GM21515 (cell line): Measurements from ENCODE around the gene COX19.
"Not testable (repeated sequence)": the region's sequence is repeated elsewhere in the genome, so short reads cannot be mapped to it uniquely, and the experiment has no call there.

Experiments
- ATAC-seq: cut with Tn5 transposase; IDR thresholded peaks from one replicate; pipeline ENCODE4 v1.9.1; 2021; ENCODE audit not compliant: unreplicated experiment

COX19 gene

DNA sequence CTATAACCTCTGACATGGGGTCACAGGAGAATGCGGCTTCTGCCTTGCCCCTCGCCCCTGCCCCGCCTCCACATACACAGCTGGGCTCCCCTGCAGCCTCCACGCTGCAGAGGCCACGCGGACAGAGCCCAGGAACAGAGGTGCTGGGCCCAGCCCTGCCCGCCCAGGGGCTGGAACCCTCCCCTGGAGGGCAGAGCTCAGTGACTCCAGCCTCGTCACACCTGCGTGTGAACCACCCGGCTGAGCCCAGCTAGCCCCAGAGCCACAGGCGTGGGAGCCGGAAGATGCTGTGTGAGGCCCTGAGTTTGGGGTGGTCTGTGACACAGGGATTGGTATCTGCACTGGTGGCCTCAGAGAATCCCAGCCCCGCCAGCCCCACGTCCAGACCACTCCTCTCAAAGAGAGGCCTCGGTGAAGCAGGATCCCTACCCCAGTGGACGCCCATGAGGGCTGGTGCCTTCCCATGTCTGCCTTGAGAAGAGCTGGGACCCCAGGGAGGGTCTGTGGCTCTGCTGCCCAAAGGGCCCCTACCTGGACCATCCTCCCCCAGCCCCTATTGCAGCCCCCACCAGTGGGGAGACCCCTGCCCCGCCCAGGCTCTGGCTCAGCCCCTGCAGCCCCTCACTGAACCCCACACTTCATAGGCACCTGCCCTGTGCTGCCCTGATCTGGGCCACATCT lies 12.8 kb downstream of the COX19 start:
- ATAC-seq: no peak

DNA sequence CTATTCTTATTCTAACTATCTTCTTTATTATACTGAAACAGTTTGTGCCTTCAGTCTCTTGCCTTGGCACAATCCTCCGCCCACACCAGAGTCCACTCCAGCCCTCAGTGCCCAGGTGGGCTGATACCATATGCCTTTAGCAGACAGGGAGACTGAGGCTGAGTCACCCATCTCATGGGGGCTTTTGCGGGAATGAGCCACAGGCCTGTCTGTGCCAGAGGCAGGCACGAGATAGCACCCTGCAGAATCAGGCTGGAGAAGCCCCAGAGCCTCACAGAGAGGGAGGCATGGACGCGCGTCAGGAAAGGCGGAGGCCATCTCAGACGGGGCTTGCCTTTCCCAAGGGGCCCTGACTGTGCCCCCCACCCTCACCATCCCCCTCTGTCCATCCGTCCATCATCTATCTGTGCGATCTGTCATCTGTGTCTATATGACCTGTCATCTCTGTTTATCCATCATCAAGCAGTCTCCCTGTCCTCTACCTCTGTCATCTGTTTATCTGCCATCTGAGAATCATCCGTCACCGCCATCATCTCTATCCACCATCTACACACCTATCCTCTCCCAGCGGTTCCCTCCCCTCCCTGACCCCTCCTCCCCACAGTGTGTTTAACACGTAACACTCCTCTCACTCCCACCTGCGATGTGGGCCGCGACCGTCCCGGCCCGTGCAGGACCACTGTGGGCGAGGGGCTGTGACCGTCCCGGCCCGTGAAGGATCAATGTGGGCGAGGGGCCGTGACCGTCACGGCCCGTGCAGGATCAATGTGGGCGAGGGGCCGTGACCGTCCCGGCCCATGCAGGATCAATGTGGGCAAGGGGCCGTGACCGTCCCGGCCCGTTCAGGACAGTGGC lies 13.6 kb downstream of the COX19 start:
- ATAC-seq: no peak

DNA sequence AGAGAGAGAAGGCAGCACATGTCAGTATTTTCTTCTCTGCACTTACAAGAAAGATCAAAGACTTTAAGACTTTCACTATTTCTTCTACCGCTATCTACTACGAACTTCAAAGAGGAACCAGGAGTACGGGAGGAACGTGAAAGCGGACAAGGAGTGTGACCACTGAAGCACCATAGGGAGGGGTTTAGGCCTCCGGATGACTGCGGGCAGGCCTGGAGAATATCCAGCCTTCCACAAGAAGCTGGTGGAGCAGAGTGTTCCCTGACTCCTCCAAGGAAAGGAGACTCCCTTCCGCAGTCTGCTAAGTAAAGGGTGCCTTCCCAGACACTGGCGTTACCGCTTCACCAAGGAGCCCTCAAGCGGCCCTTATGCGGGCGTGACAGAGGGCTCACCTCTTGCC lies 14.4 kb downstream of the COX19 start:
- not testable (repeated sequence) for ATAC-seq

DNA sequence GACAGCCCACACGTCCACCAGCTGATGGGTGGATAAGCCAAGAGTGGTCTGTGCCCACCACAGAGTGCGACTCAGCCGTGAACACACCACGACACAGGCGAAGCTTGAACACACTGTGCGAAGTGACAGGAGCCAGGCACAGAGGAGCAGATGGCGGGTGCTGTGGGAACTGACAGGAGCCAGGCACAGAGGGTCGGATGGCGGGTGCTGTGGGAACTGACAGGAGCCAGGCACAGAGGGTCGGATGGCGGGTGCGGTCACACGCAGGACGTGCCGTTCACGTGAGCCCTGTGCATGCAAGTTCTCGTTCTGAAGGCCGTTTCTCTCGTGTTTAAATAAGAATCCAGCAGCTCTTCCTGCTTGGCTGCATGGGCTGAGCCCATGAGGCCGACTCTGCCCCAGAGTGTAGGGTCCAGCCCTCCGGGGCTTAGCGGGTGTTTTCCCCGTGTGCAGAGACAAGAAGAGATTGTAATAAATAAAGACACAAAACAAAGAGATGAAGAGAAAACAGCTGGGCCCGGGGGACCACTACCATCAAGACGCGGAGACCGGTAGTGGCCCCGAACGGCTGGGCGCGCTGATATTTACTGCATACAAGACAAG lies 15.0 kb downstream of the COX19 start:
- no peak for ATAC-seq

DNA sequence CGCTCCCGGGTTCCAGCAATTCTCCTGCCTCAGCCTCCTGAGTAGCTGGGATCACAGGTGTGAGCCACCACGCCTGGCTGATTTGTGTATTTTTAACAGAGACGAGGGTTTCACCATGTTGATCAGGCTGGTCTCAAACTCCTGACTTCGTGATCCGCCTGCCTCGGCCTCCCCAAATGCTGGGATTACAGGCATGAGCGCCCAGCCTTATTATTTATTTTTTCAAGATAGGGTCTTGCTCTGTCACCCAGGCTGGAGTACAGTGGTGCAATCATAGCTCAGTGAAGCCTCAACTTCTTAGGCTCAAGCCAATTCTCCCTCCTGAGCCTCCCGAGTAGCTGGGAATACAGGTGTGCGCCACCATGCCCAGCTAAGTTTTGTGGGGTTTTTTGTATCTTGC lies 15.6 kb downstream of the COX19 start:
- not testable (repeated sequence) for ATAC-seq

DNA sequence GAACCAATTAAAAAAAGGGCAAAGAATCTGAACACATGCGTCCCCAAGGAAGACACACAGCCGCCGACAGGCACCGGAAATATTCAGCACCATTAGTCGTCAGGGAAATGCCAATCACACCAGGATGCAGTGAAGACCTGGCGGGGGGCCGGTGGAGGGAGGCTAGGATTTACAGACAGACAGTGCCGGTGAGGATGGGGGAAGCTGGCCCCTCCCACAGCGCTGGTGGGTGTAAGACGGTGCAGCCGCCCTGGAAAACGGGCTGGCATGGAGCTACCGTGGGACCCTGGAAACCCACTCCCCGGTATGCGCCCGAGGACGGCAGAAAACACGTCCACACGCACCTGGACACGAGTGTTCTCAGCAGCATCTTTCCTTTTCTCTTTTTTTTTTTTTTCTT lies 16.1 kb downstream of the COX19 start:
- ATAC-seq: no peak

DNA sequence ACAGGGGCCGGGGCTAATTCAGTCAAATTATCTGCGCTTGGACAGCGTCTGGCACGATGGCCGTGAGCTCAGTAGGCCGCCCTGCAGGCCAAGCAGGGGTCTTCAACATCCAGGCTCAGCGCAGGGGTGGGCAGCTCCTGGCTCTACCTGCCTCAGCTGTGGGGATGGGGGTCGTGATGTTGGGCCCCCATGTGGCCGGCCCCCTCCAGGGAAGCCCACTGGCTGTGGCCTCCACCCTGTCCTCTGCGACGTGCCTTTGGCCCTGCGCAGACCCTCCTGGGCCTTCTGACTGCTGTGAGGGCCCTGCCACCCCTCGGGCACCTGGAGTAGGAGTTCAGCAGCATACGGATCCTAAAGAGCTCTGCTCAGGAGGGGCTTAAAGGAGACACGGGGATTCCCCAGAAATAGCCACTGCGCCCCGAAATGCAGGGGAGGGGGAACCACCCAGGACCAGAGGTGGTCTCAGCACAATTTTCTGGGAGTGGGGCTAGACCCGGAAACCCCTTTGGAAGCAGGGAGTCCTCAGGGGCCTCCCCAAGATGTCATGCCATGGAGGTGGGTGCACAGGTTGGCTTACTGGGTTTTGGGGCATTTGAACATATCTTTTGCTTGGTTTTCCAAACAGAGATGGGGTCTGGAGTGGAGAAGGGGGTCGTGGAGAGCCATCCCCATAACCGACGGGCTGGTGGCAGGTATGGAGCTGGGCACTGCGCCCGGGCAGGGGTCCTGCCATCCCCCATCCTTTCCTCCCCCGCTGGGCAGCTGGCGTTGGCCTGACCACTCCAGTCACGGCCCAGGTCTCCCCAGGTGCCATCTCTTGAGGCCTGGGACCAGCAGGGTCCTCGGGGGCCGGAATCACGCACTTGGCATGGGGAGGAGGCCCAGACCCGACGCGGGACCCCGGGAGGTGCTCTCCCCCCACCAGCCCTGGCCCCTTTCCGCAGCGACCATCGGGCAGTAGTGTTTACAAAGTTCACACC lies 16.8 kb downstream of the COX19 start:
- ATAC-seq: no peak

DNA sequence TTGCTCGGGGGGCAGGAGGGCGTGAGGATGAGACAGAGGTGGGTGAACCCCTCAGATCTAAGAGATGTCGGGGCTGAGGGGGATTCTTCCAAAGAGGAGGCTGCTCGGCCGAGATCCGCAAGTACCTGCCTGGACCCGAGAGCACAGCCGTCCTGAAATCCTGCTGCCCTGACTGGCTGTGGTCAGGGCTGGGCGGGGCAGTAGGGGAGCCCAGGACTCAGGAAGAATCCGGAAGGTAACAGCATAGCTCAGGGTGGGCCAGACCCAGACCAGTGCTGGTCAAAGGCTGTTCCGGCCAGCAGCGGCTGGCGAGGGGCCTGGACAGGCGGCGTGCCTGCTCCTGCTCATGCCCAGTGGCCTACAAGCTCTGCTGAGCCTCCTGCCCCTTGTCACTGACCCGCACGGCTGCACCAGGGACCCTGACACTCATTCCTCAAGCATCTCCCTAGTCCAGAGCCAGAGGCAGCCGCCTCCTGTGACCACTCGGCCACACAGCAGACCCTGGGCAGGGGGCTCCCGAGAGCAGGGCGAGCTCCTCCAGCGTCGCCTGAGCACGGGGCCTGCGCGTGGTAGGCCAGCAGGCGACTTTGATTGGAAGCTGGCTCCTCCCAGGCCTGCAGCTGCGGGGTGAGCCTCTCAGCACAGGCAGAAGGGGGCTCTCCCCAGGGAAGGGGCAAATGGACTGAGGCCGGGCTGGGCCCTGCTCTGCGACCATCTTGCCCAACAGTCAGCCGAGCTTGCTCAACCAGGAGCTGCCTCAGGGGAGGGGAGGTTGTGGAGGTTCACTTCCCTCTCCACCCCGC lies 17.7 kb downstream of the COX19 start:
- ATAC-seq: no peak

DNA sequence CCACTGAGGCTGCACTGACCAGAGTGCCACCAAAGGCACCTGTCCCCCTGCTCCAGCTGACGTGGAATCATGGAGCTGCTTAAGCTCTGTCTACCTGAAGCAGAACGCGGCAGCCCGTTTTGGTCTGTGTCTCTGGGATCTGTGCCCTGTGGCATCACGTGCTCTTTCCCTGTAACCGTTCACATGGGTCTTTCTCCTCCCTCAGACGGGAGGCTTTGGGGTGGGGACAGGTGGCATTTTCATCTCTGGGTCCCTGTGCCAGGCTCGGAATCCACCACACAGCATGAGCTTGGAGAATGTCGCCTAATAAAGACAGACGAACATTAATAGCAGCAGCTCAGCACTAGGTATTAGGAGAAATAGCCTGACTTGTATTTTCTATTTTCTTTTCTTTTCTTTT lies 19.3 kb downstream of the COX19 start:
- no peak for ATAC-seq

DNA sequence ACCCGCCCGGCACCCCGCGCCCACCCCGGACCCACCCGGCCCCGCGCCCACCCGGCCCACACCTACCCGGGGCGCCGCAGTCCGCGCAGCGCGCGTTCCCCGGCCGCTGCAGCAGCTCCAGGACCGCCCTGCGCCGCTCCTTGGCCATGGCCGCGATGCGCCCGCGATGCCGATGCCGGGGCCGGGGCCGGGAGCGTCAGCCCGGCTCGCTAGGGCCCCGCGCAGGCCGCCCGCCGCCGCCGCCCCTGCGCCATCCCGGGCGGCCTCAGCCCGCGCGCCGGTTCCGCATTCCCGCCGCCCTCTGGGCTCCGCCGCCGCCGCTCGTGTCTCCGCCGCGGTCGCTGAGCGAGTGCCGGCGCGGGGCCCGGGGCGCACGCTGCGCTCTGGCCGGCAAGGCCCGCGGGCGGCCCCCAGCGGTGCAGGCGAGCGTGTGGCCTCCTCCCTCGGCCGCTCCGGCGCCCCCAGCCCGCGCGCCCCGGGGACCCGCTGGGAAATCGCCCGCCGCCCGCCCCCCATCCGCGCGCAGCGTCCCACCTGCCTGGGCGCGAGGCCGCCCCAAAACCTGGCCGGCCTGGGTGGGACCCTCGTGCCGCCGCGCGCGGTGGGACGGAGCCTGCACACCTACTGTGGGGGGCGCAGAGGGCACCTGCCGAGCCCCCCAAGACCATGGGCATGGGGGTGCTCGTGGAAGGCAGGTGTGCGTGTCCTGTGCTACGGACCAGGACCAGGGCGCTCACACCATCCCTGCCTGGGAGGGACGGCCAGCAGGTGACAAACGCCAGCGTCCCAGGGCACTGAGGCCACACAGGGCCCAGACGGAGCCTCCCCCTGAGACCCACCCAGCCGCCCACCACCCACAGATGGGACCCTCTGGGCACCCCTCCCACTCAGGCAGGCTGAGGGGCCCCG lies 20.8 kb downstream of the COX19 start, which contains the start of gene ADAP1:
TSS of gene ADAP1 (minus strand) at position 351 of the 909 bp plus-strand sequence. CDS start at position 148, 203 bp downstream.
- peak; percentile 50 for ATAC-seq

DNA sequence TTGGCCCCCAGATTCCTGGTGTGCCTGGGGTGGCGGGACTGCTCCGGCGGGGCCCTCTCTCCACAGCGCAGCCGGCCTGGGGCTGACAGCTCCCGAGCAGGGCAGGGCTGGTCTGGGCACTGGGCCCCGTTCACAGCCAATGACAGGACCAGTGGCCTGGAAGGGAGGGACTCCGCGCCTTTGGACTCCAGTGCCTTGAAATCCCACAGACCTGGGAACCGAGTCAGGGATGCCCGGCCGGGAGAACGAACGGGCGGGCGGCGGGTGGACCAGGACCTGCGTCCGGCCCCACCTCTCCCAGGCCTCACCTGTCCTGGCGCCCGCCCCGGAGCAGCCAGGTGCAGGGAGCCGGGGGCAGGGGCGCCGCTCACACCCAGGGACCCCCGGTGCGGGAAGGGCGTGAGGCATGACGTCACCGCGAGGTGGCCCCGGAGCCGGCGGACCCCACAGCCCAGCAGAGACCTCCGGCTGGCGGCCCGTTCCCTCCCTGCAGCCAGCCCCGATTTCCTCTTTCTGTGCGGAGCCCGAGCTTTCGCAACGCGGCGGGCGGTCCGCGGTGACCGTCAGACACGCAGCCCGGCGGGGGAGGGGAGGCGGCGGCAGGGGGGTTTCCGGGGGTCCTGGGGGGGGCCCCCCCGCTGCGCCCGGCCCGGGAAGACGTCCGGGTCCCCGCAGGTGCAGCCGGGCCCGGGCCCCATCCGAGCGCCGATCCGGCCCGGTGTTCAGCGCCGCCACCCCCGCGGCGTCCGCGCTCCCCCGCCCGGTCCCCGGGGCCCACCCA lies 21.6 kb downstream of the COX19 start:
- peak; percentile 17 for ATAC-seq

DNA sequence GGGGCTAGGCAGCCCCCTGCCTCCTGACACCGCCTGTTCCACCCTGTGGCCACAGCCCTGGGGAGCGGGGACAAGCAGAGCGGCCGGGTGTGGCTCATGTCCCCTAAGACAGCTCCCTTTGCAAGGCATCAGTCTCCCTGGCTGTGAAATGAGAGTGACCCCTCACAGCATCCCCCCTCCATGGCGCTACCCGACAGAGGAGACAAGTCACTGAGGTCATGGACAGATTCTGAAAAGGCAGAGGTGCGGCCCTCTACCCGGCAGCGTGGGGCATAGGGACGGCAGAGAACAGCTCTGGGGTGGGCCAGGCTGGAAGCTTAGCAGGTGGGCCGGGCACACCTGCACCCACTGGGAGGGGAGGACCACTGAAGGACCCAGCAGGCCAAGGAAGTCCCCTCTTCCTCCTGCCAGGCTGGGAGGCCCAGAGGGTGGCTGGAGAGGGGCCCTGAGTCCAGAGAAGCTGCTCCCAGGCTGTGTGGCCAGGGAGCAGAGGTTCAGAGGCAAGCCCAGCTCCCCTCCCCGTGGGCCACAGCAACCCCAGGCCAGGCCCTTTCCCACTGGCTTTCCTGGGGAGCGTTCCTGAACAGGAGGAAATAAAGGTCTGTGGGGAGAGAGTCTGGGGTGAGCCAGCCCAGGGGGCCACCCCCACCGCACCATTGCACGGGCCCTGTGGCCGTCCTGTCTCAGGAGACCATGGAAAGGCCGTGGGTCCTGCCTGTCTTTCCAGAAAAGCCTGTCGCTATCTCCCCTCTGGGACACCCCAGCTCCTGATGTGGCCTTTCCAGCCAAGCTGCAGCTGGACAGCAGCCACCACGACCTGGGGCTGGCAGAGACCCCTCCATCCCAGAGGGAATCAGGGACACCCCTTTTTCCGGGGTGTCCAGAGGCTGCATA lies 22.6 kb downstream of the COX19 start:
- no peak for ATAC-seq

DNA sequence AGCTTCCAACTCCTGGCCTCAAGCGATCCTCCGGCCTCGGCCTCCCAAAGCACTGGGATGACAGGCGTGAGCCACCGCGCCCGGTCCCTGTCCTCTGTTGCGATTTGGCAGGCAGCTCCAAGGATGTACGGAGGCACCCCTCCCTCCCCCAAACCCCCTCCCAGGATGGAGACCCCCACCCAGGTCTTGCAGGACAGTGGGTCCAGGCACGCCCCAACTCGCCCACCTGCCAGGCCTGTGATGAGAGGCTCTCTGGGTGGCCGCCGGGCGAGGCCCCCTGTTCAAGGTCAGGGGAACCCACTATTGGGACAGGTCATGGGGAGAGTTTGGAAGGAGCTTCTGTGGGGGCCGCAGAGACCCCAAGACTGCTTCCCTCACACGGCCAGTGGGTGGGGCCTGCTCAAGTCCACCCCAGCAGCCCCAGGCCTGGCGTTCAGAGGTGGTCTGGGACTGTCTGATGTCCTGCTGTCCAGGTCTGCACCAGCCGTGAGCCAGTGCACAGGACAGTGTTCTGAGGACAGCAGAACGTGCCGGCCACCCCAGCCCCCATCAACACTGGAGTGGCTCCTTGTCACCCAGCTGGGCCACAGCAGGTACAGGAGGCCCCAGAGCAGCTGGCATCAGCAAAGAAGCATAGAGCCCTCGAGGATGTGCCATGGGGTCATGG lies 23.3 kb downstream of the COX19 start:
- ATAC-seq: no peak

DNA sequence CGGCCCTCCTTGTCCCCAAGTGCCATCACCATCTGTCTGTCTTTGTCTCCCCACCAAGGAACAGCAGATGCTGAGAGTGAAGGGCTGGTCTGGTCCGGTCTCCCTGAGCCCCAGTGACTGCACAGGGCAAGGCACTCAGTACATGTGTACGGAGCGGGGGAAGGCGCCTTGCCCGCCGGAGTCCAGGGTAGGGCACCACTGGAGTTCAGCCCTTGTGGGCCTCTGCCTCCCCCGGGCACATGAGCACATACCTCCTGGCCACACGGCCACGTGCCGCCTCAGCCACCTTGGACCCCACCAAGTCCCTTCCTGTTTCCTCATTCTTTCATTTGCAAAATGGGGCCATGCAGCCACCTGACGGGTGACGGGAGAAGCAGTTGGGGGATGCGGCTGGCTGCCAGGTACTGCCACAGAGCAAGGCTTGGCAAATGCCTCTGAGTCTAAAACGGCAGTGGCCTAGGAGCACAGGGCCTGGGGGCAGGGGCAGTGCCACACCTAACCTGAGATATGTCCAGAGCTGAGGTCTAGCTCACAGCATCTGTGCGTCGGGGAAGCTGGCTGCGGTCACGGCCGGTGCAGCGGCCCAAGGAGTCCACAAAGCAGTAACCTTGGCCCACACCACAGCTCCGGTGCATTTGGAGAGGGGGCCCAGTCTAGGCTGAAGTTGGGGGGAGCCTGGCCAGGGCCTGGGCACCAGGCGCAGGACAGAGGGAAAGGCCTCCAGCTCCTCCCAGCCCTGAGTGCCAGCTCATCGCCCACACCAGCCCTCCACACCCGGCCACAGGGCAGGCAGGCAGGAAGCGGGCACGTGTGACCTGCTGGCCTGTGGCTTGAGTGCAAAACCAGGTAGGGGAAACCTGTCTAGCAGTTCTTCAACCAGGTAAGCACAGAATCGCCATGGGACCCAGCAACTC lies 26.1 kb downstream of the COX19 start:
- no peak for ATAC-seq

DNA sequence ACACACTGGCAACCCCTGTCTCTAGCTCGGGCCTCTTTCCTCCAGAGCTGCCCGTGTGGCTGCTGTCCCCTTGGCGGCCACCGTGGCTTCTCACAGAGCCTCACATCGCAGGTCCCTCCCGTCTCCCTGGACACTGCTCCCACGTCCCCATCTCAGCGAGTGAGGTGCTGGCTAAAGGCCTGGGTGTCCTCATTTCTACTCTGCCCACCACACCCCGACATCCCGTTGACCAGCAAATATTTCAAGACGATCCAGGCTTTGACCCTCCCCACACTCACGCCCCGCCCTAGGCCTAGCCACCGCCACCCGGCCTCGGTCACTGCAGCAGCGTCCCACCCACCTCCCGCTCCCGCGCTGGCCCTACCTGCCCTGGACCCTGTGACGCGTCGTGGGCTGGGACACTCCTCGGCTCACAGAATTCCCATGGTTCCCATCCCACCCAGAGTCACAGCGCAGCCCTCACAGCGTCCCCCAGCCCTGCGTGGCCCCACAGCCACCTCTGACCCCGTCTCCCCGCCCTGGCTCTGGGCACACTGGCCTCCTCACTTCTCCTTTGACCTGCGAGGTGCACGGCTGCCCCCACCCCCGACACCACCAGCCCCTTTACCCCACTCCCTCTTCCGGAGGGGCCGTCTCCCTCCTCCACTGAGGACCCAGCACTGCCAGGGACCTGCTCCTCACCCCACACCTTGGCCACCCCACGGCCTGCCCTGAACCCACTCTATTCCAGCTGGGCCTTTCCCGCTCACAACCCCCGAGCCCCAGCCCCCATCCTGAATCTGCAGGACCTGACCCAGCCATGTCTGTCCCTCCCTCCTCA lies 27.7 kb downstream of the COX19 start:
- no peak for ATAC-seq
